Effector memory CD4-positive, alpha-beta T cell (primary cell): Measurements from ENCODE around the gene RARA.
A peak's percentile ranks its signal among the peaks of the same experiment; 100 is the strongest.

Experiments
- DNase-seq, 3 donors: peaks; one replicate each; pipeline ENCODE4 v3.0.0-alpha.2; 2020
- H3K27ac ChIP-seq: 2 replicates; pipeline ENCODE4 v1.7.0; 2013; ENCODE audit warnings: mild to moderate bottlenecking, low read length, moderate library complexity; ENCODE audit not compliant: insufficient read depth, poor library complexity, severe bottlenecking
- H3K27me3 ChIP-seq: replicated peaks from 2 replicates; pipeline ENCODE4 v1.7.0; 2013; ENCODE audit warnings: mild to moderate bottlenecking, low read length; ENCODE audit not compliant: insufficient read depth, control insufficient read depth, poor library complexity, severe bottlenecking
- H3K36me3 ChIP-seq: 2 replicates; pipeline ENCODE4 v1.7.0; 2013; ENCODE audit warnings: mild to moderate bottlenecking, low read length, moderate library complexity; ENCODE audit not compliant: control insufficient read depth, insufficient read depth
- H3K4me1 ChIP-seq: 2 replicates; pipeline ENCODE4 v1.7.0; 2013; ENCODE audit warnings: low read length, mild to moderate bottlenecking; ENCODE audit not compliant: control insufficient read depth, insufficient read depth, poor library complexity, severe bottlenecking
- H3K4me3 ChIP-seq: 2 replicates; pipeline ENCODE4 v1.7.0; 2013; ENCODE audit warnings: low read length, low read depth, mild to moderate bottlenecking; ENCODE audit not compliant: insufficient read depth, poor library complexity, severe bottlenecking
- H3K9me3 ChIP-seq: 2 replicates; pipeline ENCODE4 v1.7.0; 2013; ENCODE audit warnings: mild to moderate bottlenecking, low read length, moderate library complexity; ENCODE audit not compliant: control insufficient read depth

Gene RARA

GRCh38 chr17:40350689-40351358 is 41.8 kb downstream of the RARA start:
- no peak overlapping the region for H3K4me3 ChIP-seq
- H3K36me3 ChIP-seq, result peaks cover 72% of the 10 kb centered on the region
- H3K9me3 ChIP-seq, result no peaks in the 10 kb centered on the region
- H3K4me1 ChIP-seq, result peaks cover 29% of the 10 kb centered on the region
- H3K27me3 ChIP-seq, result no peaks in the 10 kb centered on the region
- H3K27ac ChIP-seq, result no peak overlapping the region
- DNase-seq, result no peak

DNA sequence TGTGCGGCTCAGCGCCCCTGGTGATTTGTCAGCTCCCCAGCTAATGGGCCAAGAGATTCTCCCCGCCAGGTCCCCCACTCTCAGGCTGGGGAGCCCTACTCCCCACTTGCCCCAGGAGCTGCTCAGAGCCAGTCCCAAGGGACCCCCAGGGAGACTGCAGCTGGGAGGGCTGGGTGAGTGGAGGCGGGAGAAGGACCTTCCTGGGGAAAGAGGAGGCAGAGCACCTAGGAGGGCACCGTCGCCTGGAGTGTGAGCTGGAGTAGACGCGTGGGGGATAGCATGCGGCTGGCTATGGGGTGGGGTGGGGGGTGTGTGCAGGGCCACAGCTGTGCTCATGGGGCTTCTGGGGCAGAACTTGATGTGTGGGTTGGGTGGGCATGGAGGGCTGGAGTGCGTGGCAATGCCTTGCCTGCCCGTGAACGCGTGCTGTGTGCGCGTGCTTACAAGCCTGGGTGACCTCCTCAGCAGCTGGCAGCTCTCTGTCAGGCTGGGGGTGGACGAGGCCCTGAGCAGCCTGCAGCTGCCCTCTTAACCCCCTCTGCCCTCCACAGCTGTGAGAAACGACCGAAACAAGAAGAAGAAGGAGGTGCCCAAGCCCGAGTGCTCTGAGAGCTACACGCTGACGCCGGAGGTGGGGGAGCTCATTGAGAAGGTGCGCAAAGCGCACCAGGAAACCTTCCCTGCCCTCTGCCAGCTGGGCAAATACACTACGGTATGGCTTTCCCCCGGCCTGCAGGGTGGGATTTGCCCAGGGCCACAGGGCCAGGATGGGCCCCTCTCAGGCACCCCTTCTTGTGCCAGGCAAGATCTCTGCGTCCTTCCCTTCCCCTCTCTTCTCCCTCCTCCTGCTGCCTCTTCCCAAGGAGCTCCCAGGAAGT is 42.6 kb downstream of the RARA start:
- Histone ChIP-seq H3K27me3 (no peaks in the 10 kb centered on the region), H3K4me3 (no peak overlapping the region), H3K27ac (no peak overlapping the region), H3K36me3 (peaks cover 79% of the 10 kb centered on the region), H3K4me1 (peaks cover 22% of the 10 kb centered on the region), H3K9me3 (no peaks in the 10 kb centered on the region)
- no peak for DNase-seq

GRCh38 chr17:40352237-40352778 is 43.3 kb downstream of the RARA start:
- no peaks in the 10 kb centered on the region for H3K27me3 ChIP-seq
- H3K9me3 ChIP-seq, result no peaks in the 10 kb centered on the region
- H3K27ac ChIP-seq, result no peak overlapping the region
- H3K4me3 ChIP-seq, result no peak overlapping the region
- H3K4me1 ChIP-seq, result peaks cover 14% of the 10 kb centered on the region
- no peak for DNase-seq
- peaks cover 79% of the 10 kb centered on the region for H3K36me3 ChIP-seq

GRCh38 chr17:40352779-40353394 is 43.9 kb downstream of the RARA start:
- Histone ChIP-seq H3K4me3 (no peak overlapping the region), H3K36me3 (peaks cover 79% of the 10 kb centered on the region)
- DNase-seq, result no peak

DNA sequence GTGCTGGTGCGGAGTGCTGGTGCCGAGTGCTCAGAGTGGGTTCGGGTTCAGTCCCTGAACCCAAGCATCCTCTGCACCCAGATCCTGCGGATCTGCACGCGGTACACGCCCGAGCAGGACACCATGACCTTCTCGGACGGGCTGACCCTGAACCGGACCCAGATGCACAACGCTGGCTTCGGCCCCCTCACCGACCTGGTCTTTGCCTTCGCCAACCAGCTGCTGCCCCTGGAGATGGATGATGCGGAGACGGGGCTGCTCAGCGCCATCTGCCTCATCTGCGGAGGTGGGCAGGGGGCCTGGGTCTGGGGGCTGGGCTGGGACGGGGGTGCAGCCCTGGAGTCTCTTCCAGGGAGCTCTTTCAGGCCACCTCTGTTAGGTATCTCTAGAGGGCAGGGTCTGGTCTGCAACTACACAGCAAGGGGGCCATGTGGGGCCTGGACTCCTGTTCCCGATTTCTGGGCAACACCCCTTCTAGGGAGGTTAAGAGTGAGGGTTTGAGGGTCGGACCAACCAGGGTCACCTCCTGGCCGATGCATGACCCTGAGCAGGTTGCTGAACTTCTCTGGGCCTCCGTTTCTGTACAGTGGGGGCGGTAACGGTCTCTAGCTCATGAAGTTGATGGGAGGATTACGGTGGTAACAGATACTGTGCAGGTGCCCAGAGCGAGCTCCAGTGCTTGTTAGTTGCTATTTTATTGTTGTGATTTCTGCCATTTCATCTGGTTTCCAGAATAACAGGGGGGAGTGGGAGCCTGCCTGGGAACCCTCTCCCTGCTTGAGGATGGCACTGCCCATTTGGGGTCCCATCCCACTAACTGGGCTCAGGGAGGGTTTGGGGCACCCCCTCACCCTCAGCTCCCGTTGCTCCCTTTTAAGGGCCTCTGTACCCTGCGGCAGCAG is 45.5 kb downstream of the RARA start:
- H3K4me1 ChIP-seq, result peaks cover 4% of the 10 kb centered on the region
- no peaks in the 10 kb centered on the region for H3K9me3 ChIP-seq
- no peaks in the 10 kb centered on the region for H3K27me3 ChIP-seq
- peaks cover 64% of the 10 kb centered on the region for H3K36me3 ChIP-seq
- H3K27ac ChIP-seq, result no peak overlapping the region
- no peak overlapping the region for H3K4me3 ChIP-seq
- DNase-seq, result no peak

More at GRCh38 chr17:40352779-40353394, 43.9 kb downstream of the RARA start:
- H3K4me1 ChIP-seq, result peaks cover 9% of the 10 kb centered on the region
- no peaks in the 10 kb centered on the region for H3K27me3 ChIP-seq
- H3K27ac ChIP-seq, result no peak overlapping the region
- no peaks in the 10 kb centered on the region for H3K9me3 ChIP-seq

DNA sequence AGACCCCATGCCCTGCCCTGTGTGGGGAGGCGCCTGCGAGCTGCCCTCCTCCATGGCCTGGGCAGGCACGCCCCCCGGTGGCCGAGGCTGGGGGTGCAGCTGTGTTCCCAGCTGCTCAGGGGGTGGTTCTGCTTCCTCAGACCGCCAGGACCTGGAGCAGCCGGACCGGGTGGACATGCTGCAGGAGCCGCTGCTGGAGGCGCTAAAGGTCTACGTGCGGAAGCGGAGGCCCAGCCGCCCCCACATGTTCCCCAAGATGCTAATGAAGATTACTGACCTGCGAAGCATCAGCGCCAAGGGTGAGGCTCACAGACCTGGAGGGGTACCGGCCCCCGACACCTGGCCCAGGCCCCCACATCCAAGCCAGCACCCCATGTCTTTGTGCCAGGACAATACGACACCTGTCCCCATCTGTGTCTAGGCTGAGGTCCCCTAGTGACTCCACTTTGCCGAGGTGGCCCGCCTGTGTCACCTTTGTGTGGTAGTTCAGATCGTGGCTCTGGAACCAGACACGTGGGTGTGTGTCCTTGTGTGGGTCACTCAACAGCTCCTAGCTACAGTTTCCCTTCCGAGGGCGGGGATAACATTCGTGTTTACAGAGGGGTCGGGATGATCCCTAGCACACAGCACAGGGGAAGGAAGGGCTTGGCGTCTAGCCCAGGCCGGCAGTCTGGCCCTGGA is 46.3 kb downstream of the RARA start:
- Histone ChIP-seq H3K4me3 (no peak overlapping the region), H3K9me3 (no peaks in the 10 kb centered on the region), H3K27ac (no peak overlapping the region), H3K4me1 (peaks cover 4% of the 10 kb centered on the region), H3K36me3 (peaks cover 56% of the 10 kb centered on the region), H3K27me3 (no peaks in the 10 kb centered on the region)
- peak; percentile 52 to 66 (median 56) for DNase-seq

GRCh38 chr17:40355804-40356758 is 47.1 kb downstream of the RARA start:
- DNase-seq, result no peak
- Histone ChIP-seq H3K4me3 (no peak overlapping the region), H3K9me3 (no peaks in the 10 kb centered on the region), H3K27me3 (no peaks in the 10 kb centered on the region), H3K4me1 (peaks cover 4% of the 10 kb centered on the region), H3K36me3 (peaks cover 50% of the 10 kb centered on the region), H3K27ac (no peak overlapping the region)

DNA sequence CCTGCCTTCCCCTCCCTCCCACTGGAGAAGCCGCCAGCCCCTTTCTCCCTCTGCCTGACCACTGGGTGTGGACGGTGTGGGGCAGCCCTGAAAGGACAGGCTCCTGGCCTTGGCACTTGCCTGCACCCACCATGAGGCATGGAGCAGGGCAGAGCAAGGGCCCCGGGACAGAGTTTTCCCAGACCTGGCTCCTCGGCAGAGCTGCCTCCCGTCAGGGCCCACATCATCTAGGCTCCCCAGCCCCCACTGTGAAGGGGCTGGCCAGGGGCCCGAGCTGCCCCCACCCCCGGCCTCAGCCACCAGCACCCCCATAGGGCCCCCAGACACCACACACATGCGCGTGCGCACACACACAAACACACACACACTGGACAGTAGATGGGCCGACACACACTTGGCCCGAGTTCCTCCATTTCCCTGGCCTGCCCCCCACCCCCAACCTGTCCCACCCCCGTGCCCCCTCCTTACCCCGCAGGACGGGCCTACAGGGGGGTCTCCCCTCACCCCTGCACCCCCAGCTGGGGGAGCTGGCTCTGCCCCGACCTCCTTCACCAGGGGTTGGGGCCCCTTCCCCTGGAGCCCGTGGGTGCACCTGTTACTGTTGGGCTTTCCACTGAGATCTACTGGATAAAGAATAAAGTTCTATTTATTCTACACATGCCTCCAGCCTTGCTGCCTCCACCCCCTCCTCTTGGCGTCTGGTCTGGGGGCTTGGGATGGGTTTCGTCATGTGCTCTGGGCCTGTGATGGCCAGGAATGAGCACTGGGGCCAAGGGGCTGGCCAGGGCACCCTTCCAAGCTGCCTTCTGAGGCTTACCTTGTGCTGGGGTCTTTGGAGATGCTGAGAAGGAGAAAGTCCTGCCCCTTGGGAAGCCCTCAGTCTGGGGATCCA is 48.3 kb downstream of the RARA start:
- H3K27ac ChIP-seq, result no peak overlapping the region
- no peak for DNase-seq
- no peak overlapping the region for H3K4me3 ChIP-seq
- peaks cover 4% of the 10 kb centered on the region for H3K4me1 ChIP-seq
- H3K36me3 ChIP-seq, result peaks cover 39% of the 10 kb centered on the region
- H3K27me3 ChIP-seq, result no peaks in the 10 kb centered on the region
- H3K9me3 ChIP-seq, result no peaks in the 10 kb centered on the region
